HG03175 (cell line): ENCODE measurements around the gene MRPS10.
"Not testable (repeated sequence)": the region's sequence is repeated elsewhere in the genome, so short reads cannot be mapped to it uniquely, and the experiment has no call there.

Experiments
- ATAC-seq: cut with Tn5 transposase; IDR thresholded peaks from one replicate; pipeline ENCODE4 v1.9.1; 2021; ENCODE audit warnings: mild to moderate bottlenecking, moderate library complexity; ENCODE audit not compliant: unreplicated experiment

MRPS10 gene

DNA sequence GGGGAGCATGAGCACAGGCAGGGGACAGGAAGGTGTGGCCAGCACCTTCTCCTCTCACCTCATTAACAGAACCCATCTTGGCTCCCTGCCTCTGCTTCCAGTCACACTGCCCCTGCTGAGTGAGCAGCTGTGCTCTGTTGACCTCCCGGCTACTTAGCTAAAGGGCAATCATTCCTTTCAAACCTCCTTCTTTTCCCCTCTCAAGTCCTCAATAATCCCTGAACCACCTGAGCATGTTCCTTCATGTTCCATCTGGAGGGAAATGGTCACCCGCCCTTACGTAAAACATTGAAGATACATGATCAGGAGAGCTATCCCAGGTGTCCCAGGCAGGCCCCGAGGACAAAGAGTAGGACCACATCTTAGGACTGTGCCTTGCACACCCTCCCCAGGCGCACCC lies 21.7 kb upstream of the MRPS10 start:
- no peak for ATAC-seq

DNA sequence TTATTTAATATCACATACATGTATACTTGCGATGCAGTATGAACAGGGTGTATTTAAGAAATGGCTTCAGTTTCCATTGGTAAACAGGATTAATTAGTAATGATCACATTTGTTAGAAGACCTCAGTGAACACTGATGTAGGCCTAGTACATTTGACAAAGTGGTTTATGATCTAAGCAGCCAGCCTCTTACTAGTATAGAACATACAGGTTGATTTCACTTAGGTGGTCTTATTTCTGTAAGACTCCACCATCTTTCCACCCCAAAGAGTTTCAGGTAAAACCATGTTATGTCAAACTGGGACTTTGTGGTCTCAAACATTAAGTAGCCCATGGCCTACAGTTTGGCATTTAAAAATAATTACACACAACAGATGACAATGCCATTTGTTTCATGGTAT lies 20.2 kb upstream of the MRPS10 start:
- no peak for ATAC-seq

DNA sequence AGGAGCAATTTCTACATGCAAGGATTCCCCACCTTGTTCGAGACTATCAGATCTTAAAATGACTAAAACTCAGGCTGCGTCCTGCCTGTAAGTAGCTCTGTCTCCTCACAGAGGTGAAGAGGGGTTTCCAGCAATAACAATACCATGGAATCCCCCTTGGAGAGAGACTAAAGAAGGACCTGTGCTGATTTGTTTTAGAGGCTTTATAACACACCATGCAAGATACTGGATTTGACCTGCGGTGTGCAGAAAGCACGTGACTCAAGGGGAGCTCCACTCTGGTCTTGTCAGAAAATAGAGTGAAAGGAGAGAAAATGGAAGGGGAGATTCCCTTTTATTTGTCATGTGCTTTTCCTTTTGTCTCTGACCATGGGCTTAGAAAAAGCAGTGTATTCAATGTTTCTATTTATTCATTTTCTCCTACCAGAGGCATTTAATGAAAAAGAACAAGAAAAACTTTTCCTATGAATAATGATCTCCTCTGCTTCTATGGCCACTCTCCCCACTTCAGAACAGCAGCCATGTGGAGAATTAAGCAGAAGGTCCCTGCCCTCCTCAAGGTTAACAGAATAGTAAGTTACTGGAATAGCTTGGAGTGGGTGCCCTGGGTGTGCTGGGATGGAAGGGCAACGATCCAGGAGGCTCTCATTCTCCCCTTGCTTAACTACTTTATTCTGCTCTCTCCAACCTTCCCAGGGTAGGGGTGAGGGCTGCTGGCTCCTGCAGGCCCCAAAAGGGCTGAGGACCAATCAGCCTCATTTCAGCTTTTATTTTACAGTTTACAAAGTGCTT lies 19.2 kb upstream of the MRPS10 start:
- ATAC-seq, result no peak

GRCh38 chr6:42236030-42236429 lies 18.4 kb upstream of the MRPS10 start:
- ATAC-seq, result no peak

- ATAC-seq, result no peak
These were observed 14.4 kb upstream of the MRPS10 start for GRCh38 chr6:42232035-42232434.

- no peak for ATAC-seq
These were observed 13.0 kb upstream of the MRPS10 start for GRCh38 chr6:42230345-42231321.

GRCh38 chr6:42229506-42230119 lies 12.0 kb upstream of the MRPS10 start:
- ATAC-seq, result no peak

GRCh38 chr6:42228305-42228704 lies 10.6 kb upstream of the MRPS10 start:
- ATAC-seq, result no peak

GRCh38 chr6:42227173-42227850 lies 9.7 kb upstream of the MRPS10 start:
- ATAC-seq, result no peak

- ATAC-seq, result no peak
These were observed 9.0 kb upstream of the MRPS10 start for GRCh38 chr6:42226645-42227143.

DNA sequence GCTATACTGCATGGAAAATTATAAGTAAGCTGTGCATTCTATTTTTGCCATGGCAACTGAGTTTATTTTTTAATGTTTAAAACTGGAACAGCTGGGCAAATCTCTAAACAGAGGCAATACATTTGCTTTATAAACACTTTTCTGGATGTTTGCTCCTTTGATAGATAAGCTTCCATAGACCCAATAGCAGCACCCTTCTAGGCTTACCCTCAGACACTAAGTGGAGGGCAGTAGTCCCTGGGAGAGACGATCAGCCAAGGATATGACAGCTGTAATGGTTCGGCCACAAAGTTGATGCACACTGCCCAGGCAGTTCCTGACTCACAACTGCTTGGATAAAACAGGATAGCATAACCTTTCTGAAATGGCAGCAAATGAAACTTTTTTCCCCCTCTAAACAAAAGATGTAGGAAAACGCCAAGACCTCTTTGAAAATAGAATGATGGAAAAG lies 8.5 kb upstream of the MRPS10 start:
- no peak for ATAC-seq

GRCh38 chr6:42225419-42225818 lies 7.8 kb upstream of the MRPS10 start:
- ATAC-seq, result no peak

DNA sequence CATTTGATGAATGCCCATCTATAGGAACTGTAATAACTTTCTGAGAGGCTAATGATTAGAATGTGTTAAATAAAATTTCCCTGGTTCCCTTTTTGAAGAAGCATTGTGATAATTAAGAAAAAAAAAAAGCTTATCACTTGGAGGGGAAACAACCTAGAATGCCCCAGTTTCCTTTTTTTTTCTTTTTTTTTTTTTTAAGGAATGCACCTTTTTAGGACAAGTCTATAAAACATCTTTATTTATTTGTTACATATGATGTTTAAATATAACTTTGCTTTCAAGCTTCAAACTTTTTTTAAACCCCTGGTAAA lies 7.3 kb upstream of the MRPS10 start:
- ATAC-seq, result no peak

- peak; percentile 90 for ATAC-seq
These were observed 6.8 kb upstream of the MRPS10 start for GRCh38 chr6:42224222-42225028.

DNA sequence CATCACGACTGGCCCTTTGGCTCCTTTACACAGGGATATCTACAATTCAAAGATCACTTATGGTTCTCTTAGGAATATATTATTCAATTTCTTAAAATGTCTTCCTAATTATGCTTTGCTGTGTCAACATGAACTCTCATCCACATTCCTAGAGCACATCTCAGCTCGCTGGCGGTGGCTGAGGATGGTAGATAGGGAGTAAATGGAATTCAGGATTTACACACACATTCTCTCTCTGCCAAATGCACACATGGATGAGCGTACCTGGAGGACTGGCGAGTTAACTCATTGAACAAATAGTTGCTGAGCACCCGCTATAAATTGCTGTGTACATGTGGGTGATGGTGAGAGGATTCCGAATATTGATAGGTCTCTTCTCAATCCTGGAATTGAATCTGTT lies 4.8 kb upstream of the MRPS10 start:
- no peak for ATAC-seq

GRCh38 chr6:42221546-42221945 lies 3.9 kb upstream of the MRPS10 start:
- no peak for ATAC-seq

DNA sequence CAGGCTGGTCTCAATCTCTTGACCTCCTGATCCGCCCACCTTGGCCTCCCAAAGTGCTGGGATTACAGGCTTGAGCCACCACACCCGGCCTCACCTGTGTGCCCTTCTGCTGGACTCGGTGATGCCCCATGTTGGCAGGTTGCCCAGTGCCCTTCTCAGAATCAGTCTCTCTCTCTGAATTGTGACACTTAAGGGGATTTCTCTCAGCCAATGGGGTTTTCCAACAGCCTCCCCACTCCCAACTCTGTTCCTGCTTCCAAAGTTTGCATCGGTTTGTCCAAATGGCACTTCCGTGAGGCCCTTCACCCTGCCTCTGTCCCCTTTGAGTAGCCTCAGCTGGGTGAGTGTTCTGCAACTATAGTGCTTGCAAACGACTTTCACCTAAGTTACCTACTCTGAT lies 3.1 kb upstream of the MRPS10 start:
- ATAC-seq, result no peak

DNA sequence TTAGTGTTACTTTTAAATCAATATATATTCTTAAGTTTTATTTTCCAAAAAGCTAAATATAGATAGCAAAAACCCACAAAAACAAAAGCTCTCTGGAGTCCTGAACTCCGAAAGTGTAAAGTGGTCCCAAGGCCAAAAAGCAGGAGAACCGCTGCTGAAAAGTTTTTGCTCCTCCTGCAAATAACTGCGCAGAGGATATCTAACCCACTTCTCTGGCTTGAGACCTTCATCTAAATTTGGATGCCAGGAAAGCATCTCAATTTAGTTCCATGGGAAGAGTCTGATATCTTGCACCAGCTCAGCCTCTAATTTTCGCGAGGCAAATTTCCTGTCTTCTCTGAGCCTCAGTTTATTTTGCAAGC lies 523 bp downstream of the MRPS10 start:
- ATAC-seq, result no peak

GRCh38 chr6:42216495-42216894 lies 1.2 kb downstream of the MRPS10 start:
- ATAC-seq, result not testable (repeated sequence)

GRCh38 chr6:42212442-42212841 lies 5.2 kb downstream of the MRPS10 start:
- no peak for ATAC-seq
